ENCODE measurements around the gene RANBP9. TPM values are rescaled to one million over a fixed set of nuclear protein-coding genes. Genes with fewer than 3 reads are reported as not detected.

The RANBP9 gene
- total and polyA plus RNA-seq, 2 experiments from 2014 or later = 24.2 to 36.1 TPM

DNA sequence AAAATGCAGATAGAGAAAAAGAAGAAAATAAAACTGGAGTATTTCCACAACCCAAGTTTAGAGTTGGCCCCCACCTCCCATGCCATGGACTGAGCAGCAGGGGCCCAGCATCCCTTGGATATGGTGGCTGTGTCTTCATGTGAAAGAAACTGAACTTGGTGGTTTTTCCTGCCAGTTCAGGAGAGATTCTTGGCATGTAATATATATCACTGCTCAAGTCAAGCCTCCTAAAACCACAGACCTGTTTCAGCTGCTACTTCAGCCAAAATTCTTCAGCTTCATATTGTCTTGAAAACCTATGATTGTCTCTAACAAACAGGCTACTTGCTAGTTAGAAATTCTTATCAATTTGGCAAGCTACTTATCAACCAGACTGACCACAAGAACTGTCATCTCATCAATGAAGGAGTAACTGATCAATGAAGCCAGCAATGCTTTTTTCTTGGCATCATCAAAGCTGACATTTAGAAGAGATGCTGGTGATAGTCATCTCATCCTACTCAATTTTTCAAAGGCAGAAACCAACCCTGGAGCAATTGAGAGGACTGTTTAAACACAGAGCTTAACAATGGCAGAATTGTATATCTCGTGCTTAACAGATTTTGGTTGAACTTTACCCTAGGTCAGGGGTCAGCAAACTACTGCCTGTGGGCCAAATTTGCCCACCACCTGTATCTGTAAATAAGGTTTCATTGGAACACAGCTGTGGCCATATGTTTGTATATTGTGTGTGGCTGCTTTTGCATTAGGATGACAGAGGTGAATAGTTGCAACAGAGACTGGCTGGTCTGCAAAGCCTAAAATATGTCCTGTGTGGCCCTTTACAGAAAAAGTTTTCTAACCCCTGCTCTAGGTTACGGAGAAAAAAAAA is 106.9 kb downstream of the RANBP9 start:
- Histone ChIP-seq H3K36me3 (replicated peaks; ENCODE audit: insufficient read depth, low read depth) (no peaks in the 10 kb centered on the region), H3K79me2 (no peaks in the 10 kb centered on the region), H2AFZ (no peak overlapping the region), H3K9me3 (ENCODE audit: low read depth) (no peaks in the 10 kb centered on the region), H4K20me1 (ENCODE audit: insufficient read depth, poor library complexity, severe bottlenecking) (no peaks in the 10 kb centered on the region), H3K27ac (no peak overlapping the region), H3K9me2 (replicated peaks; ENCODE audit: insufficient read depth) (no peaks in the 10 kb centered on the region), H3K4me3 (no peak overlapping the region), H3K27me3 (no peaks in the 10 kb centered on the region), H3K4me1 (ENCODE audit: insufficient read depth) (no peaks in the 10 kb centered on the region), H3K4me2 (no peak overlapping the region)
- DNase-seq (ENCODE audit: low spot score) = no peak
- 66% methylated on average over 2 of the region's 2 CpGs for WGBS (ENCODE audit: low lambda C conversion rate, missing lambda C conversion rate)
- TF ChIP-seq EZH2phosphoT487 (IDR thresholded peaks at IDR 0.05; ENCODE audit: low read depth, severe bottlenecking, unreplicated experiment) (no peak), EZH2 (IDR thresholded peaks at IDR 0.05; ENCODE audit: borderline replicate concordance) (no peak)
- TF ChIP-seq, protein P1, sequence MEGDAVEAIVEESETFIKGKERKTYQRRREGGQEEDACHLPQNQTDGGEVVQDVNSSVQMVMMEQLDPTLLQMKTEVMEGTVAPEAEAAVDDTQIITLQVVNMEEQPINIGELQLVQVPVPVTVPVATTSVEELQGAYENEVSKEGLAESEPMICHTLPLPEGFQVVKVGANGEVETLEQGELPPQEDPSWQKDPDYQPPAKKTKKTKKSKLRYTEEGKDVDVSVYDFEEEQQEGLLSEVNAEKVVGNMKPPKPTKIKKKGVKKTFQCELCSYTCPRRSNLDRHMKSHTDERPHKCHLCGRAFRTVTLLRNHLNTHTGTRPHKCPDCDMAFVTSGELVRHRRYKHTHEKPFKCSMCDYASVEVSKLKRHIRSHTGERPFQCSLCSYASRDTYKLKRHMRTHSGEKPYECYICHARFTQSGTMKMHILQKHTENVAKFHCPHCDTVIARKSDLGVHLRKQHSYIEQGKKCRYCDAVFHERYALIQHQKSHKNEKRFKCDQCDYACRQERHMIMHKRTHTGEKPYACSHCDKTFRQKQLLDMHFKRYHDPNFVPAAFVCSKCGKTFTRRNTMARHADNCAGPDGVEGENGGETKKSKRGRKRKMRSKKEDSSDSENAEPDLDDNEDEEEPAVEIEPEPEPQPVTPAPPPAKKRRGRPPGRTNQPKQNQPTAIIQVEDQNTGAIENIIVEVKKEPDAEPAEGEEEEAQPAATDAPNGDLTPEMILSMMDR (IDR thresholded peaks at IDR 0.05; ENCODE audit: poor library complexity) = no peak

DNA sequence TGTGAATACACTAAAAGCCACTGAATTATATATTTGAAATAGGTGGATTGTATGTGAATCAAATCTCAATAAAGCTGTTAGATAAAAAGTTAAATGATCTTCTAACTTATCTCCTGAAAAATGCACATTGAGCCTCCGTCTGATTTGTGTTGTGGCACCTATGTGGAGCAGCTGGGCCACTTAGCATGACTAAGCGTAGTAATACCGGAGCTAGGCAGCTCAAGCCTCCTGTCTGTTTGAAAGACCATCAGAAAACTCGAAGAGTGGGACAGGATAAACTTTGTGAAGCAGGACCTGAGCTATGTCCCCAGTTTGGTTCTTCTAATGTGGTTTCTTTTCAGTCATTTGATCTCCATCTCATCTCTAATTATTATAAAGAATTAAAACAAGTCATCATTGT is 107.5 kb downstream of the RANBP9 start:
- WGBS (ENCODE audit: low lambda C conversion rate, missing lambda C conversion rate) = 87% methylated on average over 4 of the region's 4 CpGs
- no peaks in the 10 kb centered on the region for H3K36me3 ChIP-seq (replicated peaks; ENCODE audit: insufficient read depth, low read depth)
- TF ChIP-seq EZH2phosphoT487 (IDR thresholded peaks at IDR 0.05; ENCODE audit: low read depth, severe bottlenecking, unreplicated experiment) (no peak), EZH2 (IDR thresholded peaks at IDR 0.05; ENCODE audit: borderline replicate concordance) (no peak)
- TF ChIP-seq, protein P1 (IDR thresholded peaks at IDR 0.05; ENCODE audit: poor library complexity) = no peak

GRCh38 chr6:13600036-13600435 is 111.6 kb downstream of the RANBP9 start:
- 95% methylated on average over 6 of the region's 6 CpGs for WGBS (ENCODE audit: low lambda C conversion rate, missing lambda C conversion rate)
- no peaks in the 10 kb centered on the region for H3K36me3 ChIP-seq (replicated peaks; ENCODE audit: insufficient read depth, low read depth)
- H3K4me2 ChIP-seq = no peak overlapping the region

More for the DNA sequence above, 107.5 kb downstream of the RANBP9 start:
- H4K20me1 ChIP-seq (ENCODE audit: insufficient read depth, poor library complexity, severe bottlenecking) = no peaks in the 10 kb centered on the region
- no peaks in the 10 kb centered on the region for H3K9me2 ChIP-seq (replicated peaks; ENCODE audit: insufficient read depth)
- no peak overlapping the region for H3K27ac ChIP-seq
- no peaks in the 10 kb centered on the region for H3K9me3 ChIP-seq (ENCODE audit: low read depth)
- no peak overlapping the region for H3K4me2 ChIP-seq
- no peaks in the 10 kb centered on the region for H3K4me1 ChIP-seq (ENCODE audit: insufficient read depth)
- no peak overlapping the region for H3K4me3 ChIP-seq
- no peak for DNase-seq (ENCODE audit: low spot score)
- no peaks in the 10 kb centered on the region for H3K27me3 ChIP-seq
- H2AFZ ChIP-seq = no peak overlapping the region
- no peaks in the 10 kb centered on the region for H3K79me2 ChIP-seq

More at GRCh38 chr6:13600036-13600435, 111.6 kb downstream of the RANBP9 start:
- Histone ChIP-seq H3K4me3 (no peak overlapping the region), H3K4me1 (ENCODE audit: insufficient read depth) (no peaks in the 10 kb centered on the region), H3K79me2 (no peaks in the 10 kb centered on the region), H3K9me3 (ENCODE audit: low read depth) (no peaks in the 10 kb centered on the region), H3K27ac (no peak overlapping the region), H4K20me1 (ENCODE audit: insufficient read depth, poor library complexity, severe bottlenecking) (no peaks in the 10 kb centered on the region), H3K9me2 (replicated peaks; ENCODE audit: insufficient read depth) (no peaks in the 10 kb centered on the region), H2AFZ (no peak overlapping the region), H3K27me3 (no peaks in the 10 kb centered on the region)
- DNase-seq (ENCODE audit: low spot score) = no peak
- TF ChIP-seq, protein P1 (IDR thresholded peaks at IDR 0.05; ENCODE audit: poor library complexity) = no peak
- TF ChIP-seq EZH2 (IDR thresholded peaks at IDR 0.05; ENCODE audit: borderline replicate concordance) (no peak), EZH2phosphoT487 (IDR thresholded peaks at IDR 0.05; ENCODE audit: low read depth, severe bottlenecking, unreplicated experiment) (no peak)

Measured in hepatocyte (in vitro differentiated cells).